K562 (cell line): ENCODE data around the gene HYOU1. TPM values are rescaled to one million over a fixed set of nuclear protein-coding genes. Genes with fewer than 3 reads are reported as not detected.

Source experiments
- ARID4B ChIP-seq: sonication (generic); formaldehyde crosslinking; IDR thresholded peaks from 2 replicates; pipeline ENCODE4 v1.8.0; 2022; ENCODE audit warnings: mild to moderate bottlenecking, missing genetic modification reagents
- CEBPB ChIP-seq: fragments of 450-650 bp; IDR thresholded peaks from 2 replicates; pipeline ENCODE4 v1.6.1; 2016; ENCODE audit warnings: missing genetic modification characterization, missing compliant biosample characterization
- CEBPG ChIP-seq, 3 experiments: fragments of 200-800 bp in 1 of 3; sonication (Bioruptor generic) in 1 of 3; sonication (generic) in 1 of 3; formaldehyde crosslinking in 1 of 3; IDR thresholded peaks in 2 of 3; conservative IDR thresholded peaks in 1 of 3; 2 replicates each; pipeline versions ENCODE4 v1.6.1 to v1.8.0; 2016 to 2022; ENCODE audit warnings: missing compliant biosample characterization in 2 of 3, missing genetic modification characterization in 2 of 3, mild to moderate bottlenecking in 1 of 3, missing genetic modification reagents in 1 of 3
- CHCHD3 ChIP-seq: fragments of 250-450 bp; sonication (Bioruptor Pico); IDR thresholded peaks from 2 replicates; pipeline ENCODE4 v2.1.2; 2022; ENCODE audit warnings: mild to moderate bottlenecking
- ERF ChIP-seq: fragments of 450-650 bp; formaldehyde crosslinking; IDR thresholded peaks from 2 replicates; pipeline ENCODE4 v1.4.0; 2020; ENCODE audit warnings: mild to moderate bottlenecking, mixed read lengths
- MCM5 ChIP-seq: fragments of 450-650 bp; IDR thresholded peaks from 2 replicates; pipeline ENCODE4 v1.6.1; 2016; ENCODE audit warnings: low read depth
- NCOR1 ChIP-seq: fragments of 450-650 bp; IDR thresholded peaks from 2 replicates; pipeline ENCODE4 v1.6.1; 2016; ENCODE audit warnings: mild to moderate bottlenecking, moderate library complexity
- NR2C1 ChIP-seq, 2 experiments: fragments of 450-650 bp; IDR thresholded peaks; 2 replicates each; pipeline ENCODE4 v1.6.1; 2017; ENCODE audit warnings: mild to moderate bottlenecking in 2 of 2, antibody characterized with exemption in 1 of 2, inconsistent platforms in 1 of 2, missing compliant biosample characterization in 1 of 2, missing genetic modification characterization in 1 of 2
- RFX7 ChIP-seq: fragments of 250-450 bp; sonication (Bioruptor Pico); IDR thresholded peaks from 2 replicates; pipeline ENCODE4 v1.5.1; 2021; ENCODE audit warnings: mild to moderate bottlenecking
- SMARCC2 ChIP-seq: fragments of 450-650 bp; IDR thresholded peaks from 2 replicates; pipeline ENCODE4 v1.6.1; 2017; ENCODE audit warnings: antibody characterized with exemption, moderate library complexity, mild to moderate bottlenecking, low read depth
- SREBF2 ChIP-seq: sonication (generic); formaldehyde crosslinking; IDR thresholded peaks from 2 replicates; pipeline ENCODE4 v1.4.0; 2020; ENCODE audit warnings: mild to moderate bottlenecking, missing genetic modification reagents
- SRSF1 ChIP-seq: fragments of 200-400 bp; formaldehyde crosslinking; IDR thresholded peaks from 2 replicates; pipeline ENCODE4 v1.6.1; 2017; ENCODE audit warnings: mild to moderate bottlenecking, low read depth, low read length, moderate library complexity
- TEAD4 ChIP-seq, 2 experiments: sonication (generic) in 1 of 2; formaldehyde crosslinking in 1 of 2; IDR thresholded peaks; 2 replicates each; pipeline versions ENCODE4 v1.6.1 to v1.8.0; 2012 to 2022; ENCODE audit warnings: borderline replicate concordance in 1 of 2, inconsistent platforms in 1 of 2, low read length in 1 of 2, mild to moderate bottlenecking in 1 of 2, missing genetic modification reagents in 1 of 2
- ZBTB49 ChIP-seq: sonication (generic); formaldehyde crosslinking; IDR thresholded peaks from 2 replicates; pipeline ENCODE4 v1.8.0; 2022; ENCODE audit warnings: missing genetic modification reagents, mild to moderate bottlenecking, borderline replicate concordance
- ZNF518B ChIP-seq: fragments of 250-450 bp; sonication (Bioruptor Pico); IDR thresholded peaks from 2 replicates; pipeline ENCODE4 v1.5.0; 2021; ENCODE audit warnings: mild to moderate bottlenecking, moderate library complexity
- ZNF644 ChIP-seq: fragments of 200-800 bp; sonication (Bioruptor generic); IDR thresholded peaks from 2 replicates; pipeline ENCODE4 v1.6.1; 2016; ENCODE audit warnings: low read depth, missing genetic modification characterization, missing compliant biosample characterization
- polyA plus RNA-seq, 8 experiments: library from polyadenylated mRNA; depleted of rRNA in 4 of 8; stranded (reverse) in 5 of 8; unstranded in 3 of 8; fragments of >200 nt; fragmentation: Nextera tagmentation in 2 of 8; fragmentation: Illumina TruSeq in 1 of 8; extraction: Ambion mirVana in 2 of 8; extraction: Trizol in 1 of 8; gene quantifications; 2 replicates each; pipeline versions ENCODE4 v1.2.1 to v1.2.3, GENCODE V29; 2011 to 2014; ENCODE audit warnings: inconsistent platforms in 1 of 8, missing spikeins in 1 of 8
- total RNA-seq, 7 experiments: library from RNA; depleted of rRNA in 6 of 7; stranded (reverse); fragments of >200 nt in 6 of 7; fragmentation: Illumina TruSeq in 2 of 7; extraction: Trizol in 2 of 7; gene quantifications; 2 replicates each; pipeline versions ENCODE4 v1.2.1 to v1.2.3, GENCODE V29; 2011 to 2021; ENCODE audit warnings: low replicate concordance in 1 of 7

HYOU1 gene
- total and polyA plus RNA-seq, 9 of the 15 experiments (the other 6 are each of a cell fraction or from before 2014, with no cell fraction given): 19.5 to 197 (median 128) TPM

- TF ChIP-seq ZNF518B (CRISPR knock-in tag) (no peak), NR2C1 (IDR thresholded peaks at IDR 0.05) (peak; percentile 87), NR2C1 (tag; IDR thresholded peaks at IDR 0.05) (peak; percentile 87), MCM5 (no peak), CEBPG (CRISPR knock-in tag; IDR thresholded peaks at IDR 0.05) (peak; percentile 81), CEBPG (tag; conservative IDR thresholded peaks at IDR 0.05 in 1 of 2, IDR thresholded peaks at IDR 0.05 in 1 of 2) (no peak), SREBF2 (no peak), ARID4B (CRISPR knock-in tag) (peak; percentile 14; the same call in 1 of the 2 replicates), NCOR1 (no peak), ERF (CRISPR knock-in tag) (0 out of 2 replicates have a peak, but pooled peaks have one; percentile 43), ZNF644 (tag) (no peak), CHCHD3 (CRISPR knock-in tag) (no peak), CEBPB (tag) (no peak), TEAD4 (IDR thresholded peaks at IDR 0.05; ENCODE audit: low read length) (no peak), TEAD4 (CRISPR knock-in tag; IDR thresholded peaks at IDR 0.05; ENCODE audit: borderline replicate concordance) (no peak), ZBTB49 (no peak), RFX7 (CRISPR knock-in tag) (no peak), SRSF1 (no peak), SMARCC2 (no peak)
Measured at GRCh38 chr11:119057000-119057769, at the start of gene HYOU1 (continued).
